ENCODE measurements around the gene KCNIP1. TPM values are rescaled to one million over a fixed set of nuclear protein-coding genes. Genes with fewer than 3 reads are reported as not detected.

Gene KCNIP1
- total RNA-seq, 1 experiment from 2014 or later: not detected

GRCh38 chr5:170619869-170620268 is 116.0 kb downstream of the KCNIP1 start:
- H3K4me2 ChIP-seq (ENCODE audit: low read length): no peak overlapping the region
- ChIA-PET RAD21 (ENCODE audit: low non-redundant PET in 1 of 2, low total read pairs in 2 of 2, uncharacterized antibody in 2 of 2, unreplicated experiment in 2 of 2) (no interaction called here), POLR2A (no interaction called here), CTCF (interaction anchor here (1.2 to 4.6 kb wide), 2 partner anchors 13 to 185 kb away, joined by 3 to 18 read pairs; no protein-coding TSS in a partner anchor)
- no peaks in the 10 kb centered on the region for H3K9me3 ChIP-seq (ENCODE audit: control insufficient read depth in 1 of 2, insufficient read depth in 1 of 2, low read depth in 1 of 2, low read length in 2 of 2)
- no peak overlapping the region for H2AFZ ChIP-seq (ENCODE audit: low read depth, low read length, poor library complexity, severe bottlenecking)
- no peak overlapping the region for H3K27ac ChIP-seq (ENCODE audit: low read depth, low read length)
- no peaks in the 10 kb centered on the region for H4K20me1 ChIP-seq (ENCODE audit: insufficient read depth)
- intact Hi-C loops (cut with micrococcal nuclease): no loop called here
- no peaks in the 10 kb centered on the region for H3K79me2 ChIP-seq (ENCODE audit: insufficient read depth, low read length)
- H3K9me2 ChIP-seq (ENCODE audit: insufficient read depth): no peaks in the 10 kb centered on the region
- BruUV-seq (replicated peaks): no TSS peak
- peaks cover 0 to 6% of the 10 kb centered on the region in 2 experiments; a peak in 2 of 4 replicates for H3K4me1 ChIP-seq (ENCODE audit: control insufficient read depth in 1 of 2, insufficient read depth in 2 of 2, low read length in 2 of 2)
- no peaks in the 10 kb centered on the region for H3K36me3 ChIP-seq (ENCODE audit: control insufficient read depth in 1 of 2, insufficient read depth in 2 of 2, low read length in 2 of 2)
- no peak for ATAC-seq
- TF ChIP-seq EZH2phosphoT487 (IDR thresholded peaks at IDR 0.05; ENCODE audit: borderline replicate concordance) (no peak), ZFX (IDR thresholded peaks at IDR 0.05) (no peak), ELF1 (IDR thresholded peaks at IDR 0.05; ENCODE audit: borderline replicate concordance, low read depth) (no peak), JUND (IDR thresholded peaks at IDR 0.05) (no peak), YY1 (IDR thresholded peaks at IDR 0.05; ENCODE audit: extremely low read depth, insufficient replicate concordance, low read depth, low read length) (no peak), EGR1 (IDR thresholded peaks at IDR 0.05; ENCODE audit: low read depth) (no peak), SP1 (IDR thresholded peaks at IDR 0.05; ENCODE audit: low read depth) (no peak)
- TF ChIP-seq, protein P1, sequence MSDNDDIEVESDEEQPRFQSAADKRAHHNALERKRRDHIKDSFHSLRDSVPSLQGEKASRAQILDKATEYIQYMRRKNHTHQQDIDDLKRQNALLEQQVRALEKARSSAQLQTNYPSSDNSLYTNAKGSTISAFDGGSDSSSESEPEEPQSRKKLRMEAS (IDR thresholded peaks at IDR 0.05): no peak
- H3K4me3 ChIP-seq (replicated peaks in 1 of 2; ENCODE audit: low read depth in 1 of 2, low read length in 2 of 2): no peak overlapping the region
- no peak overlapping the region for H3K9ac ChIP-seq (ENCODE audit: low read length)
- no peak for DNase-seq (ENCODE audit: low read depth, low spot score)
- H3K27me3 ChIP-seq (ENCODE audit: insufficient read depth, low read length): peaks cover 18% of the 10 kb centered on the region; the same call in 1 of the 2 replicates

DNA sequence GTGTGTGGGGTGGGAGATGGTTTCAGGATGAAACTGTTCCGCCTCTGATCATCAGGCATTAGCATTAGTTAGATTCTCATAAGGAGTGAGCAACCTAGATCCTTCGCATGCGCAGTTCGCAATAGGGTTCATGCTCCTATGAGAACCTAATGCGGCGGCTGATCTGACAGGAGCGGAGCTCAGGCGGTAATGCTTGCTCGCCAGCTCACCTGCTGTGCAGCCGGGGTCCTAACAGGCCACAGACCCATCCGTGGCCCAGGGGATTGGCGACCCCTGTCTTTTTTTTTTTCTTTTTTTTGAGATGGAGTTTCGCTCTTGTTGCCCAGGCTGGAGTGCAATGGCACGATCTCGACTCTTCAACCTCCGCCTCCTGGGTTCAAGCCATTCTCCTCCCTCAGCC is 119.1 kb downstream of the KCNIP1 start:
- Histone ChIP-seq H4K20me1 (ENCODE audit: insufficient read depth) (no peaks in the 10 kb centered on the region), H3K79me2 (ENCODE audit: insufficient read depth, low read length) (no peaks in the 10 kb centered on the region), H3K4me3 (replicated peaks in 1 of 2; ENCODE audit: low read depth in 1 of 2, low read length in 2 of 2) (no peak overlapping the region), H3K36me3 (ENCODE audit: control insufficient read depth in 1 of 2, insufficient read depth in 2 of 2, low read length in 2 of 2) (no peaks in the 10 kb centered on the region), H3K9ac (ENCODE audit: low read length) (no peak overlapping the region), H3K9me2 (ENCODE audit: insufficient read depth) (no peaks in the 10 kb centered on the region), H3K4me2 (ENCODE audit: low read length) (no peak overlapping the region), H2AFZ (ENCODE audit: low read depth, low read length, poor library complexity, severe bottlenecking) (no peak overlapping the region), H3K9me3 (ENCODE audit: control insufficient read depth in 1 of 2, insufficient read depth in 1 of 2, low read depth in 1 of 2, low read length in 2 of 2) (no peaks in the 10 kb centered on the region), H3K27ac (ENCODE audit: low read depth, low read length) (no peak overlapping the region), H3K4me1 (ENCODE audit: control insufficient read depth in 1 of 2, insufficient read depth in 2 of 2, low read length in 2 of 2) (no peaks in the 10 kb centered on the region), H3K27me3 (ENCODE audit: insufficient read depth, low read length) (peaks cover 15% of the 10 kb centered on the region; the same call in 1 of the 2 replicates)
- BruUV-seq (replicated peaks): no TSS peak
- ChIA-PET CTCF (interaction anchor here (1.2 to 4.6 kb wide), 2 partner anchors 10 to 397 kb away, joined by 5 to 18 read pairs; no protein-coding TSS in a partner anchor), RAD21 (ENCODE audit: low non-redundant PET in 1 of 2, low total read pairs in 2 of 2, uncharacterized antibody in 2 of 2, unreplicated experiment in 2 of 2) (no interaction called here), POLR2A (no interaction called here)
- intact Hi-C loops (cut with micrococcal nuclease): loop anchor here (1.0 to 2.0 kb wide), 3 partner anchors 19 to 396 kb away; no protein-coding TSS in a partner anchor
- DNase-seq (ENCODE audit: low read depth, low spot score): no peak
- TF ChIP-seq CTCF (IDR thresholded peaks at IDR 0.05 in 2 of 3, conservative IDR thresholded peaks at IDR 0.05 in 1 of 3; ENCODE audit: borderline replicate concordance in 1 of 3, insufficient read depth in 1 of 3, low read depth in 2 of 3, low read length in 2 of 3) (no peak), EGR1 (IDR thresholded peaks at IDR 0.05; ENCODE audit: low read depth) (no peak), SRF (IDR thresholded peaks at IDR 0.05; ENCODE audit: low read depth) (no peak), EZH2phosphoT487 (IDR thresholded peaks at IDR 0.05; ENCODE audit: borderline replicate concordance) (no peak), ATF3 (IDR thresholded peaks at IDR 0.05) (no peak), YY1 (IDR thresholded peaks at IDR 0.05; ENCODE audit: extremely low read depth, insufficient replicate concordance, low read depth, low read length) (no peak), POLR2AphosphoS5 (IDR thresholded peaks at IDR 0.05; ENCODE audit: low read depth, low read length) (no peak), ZFX (IDR thresholded peaks at IDR 0.05) (no peak), EZH2 (IDR thresholded peaks at IDR 0.05) (no peak), JUND (IDR thresholded peaks at IDR 0.05) (no peak), RAD21 (IDR thresholded peaks at IDR 0.05; ENCODE audit: low read depth) (no peak)
- TF ChIP-seq, protein P2, sequence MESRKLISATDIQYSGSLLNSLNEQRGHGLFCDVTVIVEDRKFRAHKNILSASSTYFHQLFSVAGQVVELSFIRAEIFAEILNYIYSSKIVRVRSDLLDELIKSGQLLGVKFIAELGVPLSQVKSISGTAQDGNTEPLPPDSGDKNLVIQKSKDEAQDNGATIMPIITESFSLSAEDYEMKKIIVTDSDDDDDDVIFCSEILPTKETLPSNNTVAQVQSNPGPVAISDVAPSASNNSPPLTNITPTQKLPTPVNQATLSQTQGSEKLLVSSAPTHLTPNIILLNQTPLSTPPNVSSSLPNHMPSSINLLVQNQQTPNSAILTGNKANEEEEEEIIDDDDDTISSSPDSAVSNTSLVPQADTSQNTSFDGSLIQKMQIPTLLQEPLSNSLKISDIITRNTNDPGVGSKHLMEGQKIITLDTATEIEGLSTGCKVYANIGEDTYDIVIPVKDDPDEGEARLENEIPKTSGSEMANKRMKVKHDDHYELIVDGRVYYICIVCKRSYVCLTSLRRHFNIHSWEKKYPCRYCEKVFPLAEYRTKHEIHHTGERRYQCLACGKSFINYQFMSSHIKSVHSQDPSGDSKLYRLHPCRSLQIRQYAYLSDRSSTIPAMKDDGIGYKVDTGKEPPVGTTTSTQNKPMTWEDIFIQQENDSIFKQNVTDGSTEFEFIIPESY (IDR thresholded peaks at IDR 0.05; ENCODE audit: extremely low read depth, insufficient replicate concordance, low read length): no peak
- TF ChIP-seq, protein P1 (IDR thresholded peaks at IDR 0.05): no peak
- no peak for ATAC-seq
